COLO668 (cell line): Measurements from ENCODE around the gene LIAS.
"Not testable (repeated sequence)": the region's sequence is repeated elsewhere in the genome, so short reads cannot be mapped to it uniquely, and the experiment has no call there.

ENCODE experiments used
- DNase-seq: peaks from one replicate; lab custom pipeline; 2025; ENCODE audit not compliant: unreplicated experiment; lab: John Stamatoyannopoulos, UW

The LIAS gene

DNA sequence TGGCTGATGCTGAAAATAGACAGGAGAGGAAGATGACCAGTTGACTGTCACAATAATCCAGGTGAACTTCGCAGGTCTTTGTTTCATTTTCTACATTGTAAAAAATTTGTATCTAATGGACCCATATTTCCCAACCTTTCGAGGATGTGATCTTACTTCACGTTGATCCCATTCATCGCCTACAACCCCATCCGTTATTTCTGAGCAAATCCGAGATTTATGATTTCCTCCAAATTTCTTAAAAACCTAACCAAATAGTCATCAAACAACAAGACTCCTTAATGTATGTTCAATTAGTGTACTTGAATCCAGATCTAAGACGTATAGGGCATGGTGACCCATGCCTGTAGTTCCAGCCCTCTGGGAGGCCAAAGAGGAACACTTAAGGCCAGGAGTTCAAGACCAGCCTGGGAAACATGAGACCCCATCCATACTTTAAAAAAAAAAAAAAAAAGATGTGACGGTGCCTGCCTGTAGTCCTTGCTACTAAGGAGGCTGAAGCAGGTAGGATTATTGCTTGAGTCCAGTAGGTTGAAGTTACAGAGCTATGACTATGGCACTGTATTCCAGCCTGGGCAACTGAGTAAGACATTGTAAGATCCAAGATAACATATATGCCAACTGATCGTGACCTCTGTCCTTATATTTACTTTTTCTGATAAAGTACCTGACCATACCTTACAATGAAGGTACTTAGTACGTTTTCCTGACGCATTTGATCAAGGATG lies 5.8 kb upstream of the LIAS start:
- no peak for DNase-seq

DNA sequence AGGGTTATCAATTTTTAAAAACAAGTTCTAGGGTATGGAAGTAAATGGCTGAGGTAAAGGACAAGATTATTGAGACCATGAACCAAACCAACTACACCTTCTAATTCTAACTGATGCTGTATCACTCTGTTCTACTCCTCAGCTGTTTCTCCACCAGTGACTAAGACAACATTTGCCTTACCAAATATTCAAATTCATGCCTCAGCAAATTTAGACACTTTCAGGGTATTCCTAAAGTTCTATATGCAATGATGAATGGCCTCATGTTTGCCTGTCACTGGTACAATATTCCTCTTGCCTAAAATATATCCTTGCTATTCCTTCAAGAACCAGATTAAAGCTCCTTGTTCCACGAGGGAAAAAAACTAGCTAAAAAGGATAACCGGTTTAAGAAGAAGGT lies 5.1 kb upstream of the LIAS start:
- no peak for DNase-seq

DNA sequence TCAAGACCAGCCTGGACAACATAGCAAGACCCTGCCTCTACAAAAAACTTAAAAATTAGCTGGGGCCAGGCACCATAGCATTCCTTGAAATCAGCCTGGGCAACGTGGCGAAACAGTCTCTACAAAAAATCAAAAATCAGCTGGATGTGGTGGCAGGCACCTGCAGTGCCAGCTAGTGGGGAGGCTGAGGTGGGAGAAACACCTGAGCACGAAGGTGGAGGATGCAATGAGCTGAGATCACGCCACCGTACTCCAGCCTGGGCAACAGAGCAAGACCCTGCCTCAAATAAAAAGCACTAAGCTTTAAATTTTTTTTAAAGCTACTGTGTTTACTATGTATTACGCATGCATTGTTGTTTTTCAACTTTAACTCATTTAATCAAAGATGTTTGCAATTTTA lies 3.4 kb upstream of the LIAS start:
- DNase-seq = no peak

DNA sequence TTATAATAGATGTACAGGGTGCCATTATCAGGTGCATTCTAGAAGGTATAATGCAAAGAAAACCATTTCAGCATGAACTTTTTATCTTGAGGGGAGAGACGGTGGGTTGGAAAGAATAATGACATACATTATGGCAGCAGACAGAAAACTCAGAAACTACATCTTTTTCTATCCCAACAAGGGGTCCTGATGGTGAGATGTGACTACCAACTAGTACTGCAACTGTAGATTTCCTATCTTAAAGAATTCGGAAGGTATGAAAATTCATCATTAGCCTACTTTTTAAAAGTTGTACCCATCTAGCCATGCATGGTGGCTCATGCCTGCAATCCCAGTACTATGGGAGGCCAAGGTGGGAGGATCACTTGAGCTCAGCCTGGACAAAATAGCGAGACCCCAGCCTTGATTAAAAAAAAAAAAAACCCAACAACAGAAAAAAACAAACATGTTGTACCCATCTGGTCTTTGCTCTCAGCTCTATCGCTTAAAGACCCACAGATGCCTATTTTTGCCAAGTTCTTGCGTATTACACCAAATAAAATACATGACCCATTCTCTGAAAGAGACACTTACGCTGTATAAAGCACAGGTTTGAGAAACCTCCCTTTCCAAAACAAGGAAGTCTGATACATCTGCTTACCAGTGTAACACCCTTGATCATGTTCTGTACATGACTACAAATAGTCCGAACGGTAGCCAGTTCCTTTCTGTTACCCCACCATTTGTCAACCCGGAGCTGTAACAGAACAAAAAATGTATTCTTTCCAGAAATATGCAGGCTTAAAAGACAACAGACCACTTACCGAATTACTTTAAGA lies 1.7 kb upstream of the LIAS start:
- no peak for DNase-seq

DNA sequence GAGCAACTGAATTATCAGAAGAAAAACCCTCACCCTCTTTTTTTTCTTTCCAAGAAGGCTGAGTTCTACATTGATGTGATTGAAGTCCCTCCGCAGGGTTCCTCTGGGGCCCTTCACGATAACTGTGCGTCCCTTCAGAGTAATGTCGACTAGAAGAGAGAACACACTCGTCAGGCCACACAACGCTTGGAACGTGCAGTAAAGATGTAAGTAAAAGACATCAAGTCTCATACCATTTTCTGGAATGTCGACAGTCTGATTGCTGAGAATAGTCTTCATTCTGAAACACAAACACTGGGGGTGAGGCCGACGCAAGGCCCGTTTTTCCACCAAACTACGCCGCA lies 723 bp upstream of the LIAS start:
- not testable (repeated sequence) for DNase-seq

DNA sequence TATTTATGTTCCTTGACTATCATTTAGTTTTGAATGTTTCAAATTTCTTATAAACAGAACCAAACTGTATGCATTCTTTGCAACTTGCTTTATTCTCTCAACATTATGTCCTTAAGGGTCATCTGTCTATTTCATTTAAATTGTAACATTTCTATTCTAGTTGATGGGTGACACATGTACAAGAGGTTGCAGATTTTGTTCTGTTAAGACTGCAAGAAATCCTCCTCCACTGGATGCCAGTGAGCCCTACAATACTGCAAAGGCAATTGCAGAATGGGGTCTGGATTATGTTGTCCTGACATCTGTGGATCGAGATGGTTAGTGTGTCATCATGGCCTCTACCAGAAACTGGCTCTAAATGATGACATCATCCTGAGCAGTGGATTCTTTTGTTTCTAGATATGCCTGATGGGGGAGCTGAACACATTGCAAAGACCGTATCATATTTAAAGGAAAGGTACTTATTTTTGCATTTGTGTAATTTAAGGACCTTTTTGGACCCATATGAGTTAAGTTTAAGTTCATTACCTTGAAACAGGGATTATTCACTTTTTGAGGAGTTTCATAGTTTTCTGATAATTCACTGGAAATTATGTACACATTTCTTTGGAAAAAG lies 6.1 kb downstream of the LIAS start:
- DNase-seq = no peak

DNA sequence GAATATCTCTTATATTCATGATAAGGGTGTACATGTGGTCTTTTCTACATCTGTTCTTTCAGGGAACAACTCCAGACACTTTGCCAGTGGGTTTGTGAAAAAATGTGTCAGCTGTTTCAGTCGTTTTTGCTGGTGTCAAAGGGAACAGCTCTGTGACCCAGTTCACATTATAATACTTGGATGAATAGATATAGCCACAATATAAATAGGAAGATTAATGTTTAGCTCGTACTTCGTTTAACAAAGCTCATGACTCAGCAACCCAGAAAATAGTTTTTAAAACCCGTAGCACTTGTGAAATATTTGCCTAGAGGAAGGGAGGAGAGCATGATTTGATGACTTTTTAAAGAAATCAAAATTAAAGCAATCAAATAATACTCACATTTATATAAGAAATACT lies 7.9 kb downstream of the LIAS start:
- DNase-seq = no peak

DNA sequence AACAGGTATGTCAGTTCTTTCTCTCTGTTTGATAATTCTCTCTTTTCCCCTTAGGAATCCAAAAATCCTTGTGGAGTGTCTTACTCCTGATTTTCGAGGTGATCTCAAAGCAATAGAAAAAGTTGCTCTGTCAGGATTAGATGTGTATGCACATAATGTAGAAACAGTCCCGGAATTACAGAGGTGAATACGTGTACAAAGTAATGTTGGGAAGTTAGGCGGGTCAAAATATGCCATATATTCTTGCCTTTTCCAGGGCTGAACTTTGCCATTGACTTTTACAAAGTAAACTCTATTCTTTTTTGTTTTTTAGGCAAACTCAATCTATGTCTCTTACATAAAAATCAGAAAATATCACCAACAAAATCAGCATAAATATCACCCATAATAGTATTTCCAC lies 8.6 kb downstream of the LIAS start:
- no peak for DNase-seq

DNA sequence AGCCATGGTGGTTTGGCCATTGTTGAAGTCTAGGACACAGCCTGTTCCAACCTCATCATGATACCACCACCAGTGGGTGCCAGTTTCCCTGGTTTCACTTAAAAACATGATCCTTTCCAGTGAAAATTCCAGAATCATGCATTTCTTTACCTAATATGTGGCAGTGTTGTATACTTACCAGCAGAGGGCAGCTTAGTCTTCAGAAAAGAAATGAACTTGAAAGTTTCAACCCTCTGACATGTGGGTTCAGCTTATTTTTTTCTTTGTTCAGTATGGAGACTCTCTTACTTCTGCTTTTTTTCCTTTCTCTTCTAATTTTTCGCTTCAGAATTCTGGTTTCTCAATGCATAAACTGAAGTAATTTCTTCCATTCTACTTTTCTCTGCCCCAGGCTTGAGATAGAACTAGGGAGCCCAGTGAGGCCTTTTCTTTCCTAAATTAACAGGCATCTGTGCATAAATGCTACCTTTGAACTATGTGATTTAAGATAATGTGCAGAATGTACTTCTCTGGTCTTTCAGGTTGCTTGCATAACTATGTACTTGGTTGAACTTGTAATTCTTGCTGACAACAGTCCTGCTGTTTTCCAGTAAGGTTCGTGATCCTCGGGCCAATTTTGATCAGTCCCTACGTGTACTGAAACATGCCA lies 10.7 kb downstream of the LIAS start:
- no peak for DNase-seq

DNA sequence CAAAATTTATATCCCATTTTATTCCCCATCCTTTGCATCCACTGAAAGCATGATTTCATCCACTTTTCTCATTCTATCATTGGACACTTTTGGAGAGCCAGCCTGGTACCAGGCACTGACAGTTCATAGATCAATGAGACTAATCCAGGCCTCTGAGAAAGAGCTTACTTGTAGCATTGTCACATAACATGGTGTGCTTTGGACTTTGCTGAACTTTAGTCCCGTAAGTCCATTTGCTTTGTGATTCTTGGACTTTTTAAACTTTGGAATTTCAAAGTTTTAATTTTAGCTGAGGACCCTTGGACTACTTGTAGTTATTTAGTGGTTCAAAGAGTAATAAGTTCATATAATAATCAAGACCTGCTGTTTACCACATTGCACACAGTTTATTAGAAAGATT lies 11.5 kb downstream of the LIAS start:
- DNase-seq = no peak

DNA sequence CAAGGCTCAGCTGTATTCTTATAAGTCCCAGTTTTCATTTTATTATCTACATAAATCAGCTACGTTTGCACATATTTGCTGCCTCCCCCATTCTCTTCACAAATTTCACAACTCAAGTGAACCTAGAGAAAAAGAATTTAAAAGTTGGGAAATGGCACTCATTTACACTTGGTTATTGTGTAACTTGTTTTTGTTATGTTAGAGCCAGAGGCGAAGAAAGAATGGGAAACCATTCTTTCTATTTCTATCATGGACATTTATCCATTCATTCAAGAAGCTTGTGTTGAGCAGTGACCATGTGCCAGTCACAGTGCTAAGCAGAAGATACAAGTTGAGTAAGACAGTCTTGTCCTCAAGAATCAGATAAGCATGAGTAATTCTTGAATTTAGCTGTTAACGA lies 13.5 kb downstream of the LIAS start:
- DNase-seq = no peak

DNA sequence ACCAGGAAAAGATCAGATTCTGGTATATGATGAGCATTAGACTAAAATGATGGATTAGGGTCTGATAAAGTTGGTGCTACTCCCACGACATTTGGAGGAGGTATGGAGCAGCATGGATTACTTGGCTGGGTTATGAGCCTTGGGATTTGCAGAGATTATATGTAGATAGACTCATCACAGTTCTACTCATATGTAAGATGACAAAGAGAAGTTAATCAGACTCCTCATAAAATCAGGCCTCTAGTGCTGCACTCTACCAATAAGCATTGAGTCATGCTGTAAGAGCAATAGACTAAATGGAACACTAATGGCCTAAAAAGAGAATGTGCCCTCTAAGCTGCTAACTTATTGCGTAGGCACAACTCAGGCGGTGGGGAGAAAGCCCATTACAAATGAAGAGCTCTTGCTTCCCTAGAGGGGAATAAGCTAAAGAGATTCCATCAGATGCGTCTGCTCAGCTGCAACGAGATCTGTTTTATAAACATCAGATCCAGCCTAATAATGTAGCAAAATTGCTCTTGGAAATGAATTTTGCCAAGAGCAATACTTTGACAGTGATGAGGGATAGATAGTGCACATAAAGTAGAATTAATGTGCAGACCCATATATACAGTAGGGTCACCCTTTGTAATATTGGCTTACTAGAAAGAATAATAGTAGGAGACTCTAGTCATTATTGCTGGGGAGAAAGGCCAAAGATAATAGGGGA lies 17.5 kb downstream of the LIAS start:
- DNase-seq = no peak

DNA sequence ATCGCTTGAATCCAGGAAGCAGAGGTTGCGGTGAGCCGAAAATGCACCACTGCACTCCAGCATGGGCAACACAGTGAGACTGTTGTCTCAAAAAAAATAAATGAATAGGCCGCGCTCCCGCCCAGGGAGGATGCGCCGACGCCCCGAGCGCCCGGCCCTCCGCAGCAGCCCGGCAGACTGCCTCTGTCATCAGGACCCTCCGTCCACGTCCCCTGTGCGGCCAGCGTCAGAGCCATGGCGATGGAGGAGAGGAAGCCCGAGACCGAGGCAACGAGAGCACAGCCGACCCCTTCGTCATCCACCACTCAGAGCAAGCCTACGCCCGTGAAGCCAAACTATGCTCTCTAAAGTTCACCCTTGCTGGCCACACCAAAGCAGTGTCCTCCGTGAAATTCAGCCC lies 21.4 kb downstream of the LIAS start:
- DNase-seq = no peak

DNA sequence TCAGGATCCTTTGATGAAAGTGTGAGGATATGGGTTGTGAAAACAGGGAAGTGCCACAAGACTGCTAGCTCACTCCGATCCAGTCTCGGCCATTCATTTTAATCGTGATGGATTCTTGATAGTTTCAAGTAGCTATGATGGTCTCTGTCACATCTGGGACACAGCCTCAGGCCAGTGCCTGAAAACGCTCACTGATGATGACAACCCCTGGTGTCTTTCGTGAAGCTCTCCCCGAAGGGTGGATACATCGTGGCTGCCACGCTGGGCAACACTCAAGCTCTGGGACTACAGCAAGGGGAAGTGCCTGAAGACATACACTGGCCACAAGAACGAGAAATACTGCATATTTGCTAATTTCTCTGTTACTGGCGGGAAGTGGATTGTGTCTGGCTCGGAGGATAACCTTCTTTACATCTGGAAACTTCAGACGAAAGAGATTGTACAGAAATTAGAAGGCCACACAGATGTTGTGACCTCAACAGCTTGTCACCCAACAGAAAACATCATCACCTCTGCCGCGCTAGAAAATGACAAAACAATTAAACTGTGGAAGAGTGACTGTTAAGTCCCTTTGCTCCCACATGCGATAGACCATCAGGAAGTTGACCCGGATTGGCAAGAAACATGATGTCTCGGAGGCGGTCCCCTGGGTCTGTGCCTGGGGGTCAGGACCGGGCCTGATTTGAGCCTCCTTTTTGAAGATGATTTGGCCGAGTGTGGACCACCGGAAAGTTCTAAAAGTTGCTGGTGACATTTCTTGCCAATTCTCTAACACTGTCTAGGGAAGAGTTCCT lies 22.2 kb downstream of the LIAS start:
- no peak for DNase-seq

DNA sequence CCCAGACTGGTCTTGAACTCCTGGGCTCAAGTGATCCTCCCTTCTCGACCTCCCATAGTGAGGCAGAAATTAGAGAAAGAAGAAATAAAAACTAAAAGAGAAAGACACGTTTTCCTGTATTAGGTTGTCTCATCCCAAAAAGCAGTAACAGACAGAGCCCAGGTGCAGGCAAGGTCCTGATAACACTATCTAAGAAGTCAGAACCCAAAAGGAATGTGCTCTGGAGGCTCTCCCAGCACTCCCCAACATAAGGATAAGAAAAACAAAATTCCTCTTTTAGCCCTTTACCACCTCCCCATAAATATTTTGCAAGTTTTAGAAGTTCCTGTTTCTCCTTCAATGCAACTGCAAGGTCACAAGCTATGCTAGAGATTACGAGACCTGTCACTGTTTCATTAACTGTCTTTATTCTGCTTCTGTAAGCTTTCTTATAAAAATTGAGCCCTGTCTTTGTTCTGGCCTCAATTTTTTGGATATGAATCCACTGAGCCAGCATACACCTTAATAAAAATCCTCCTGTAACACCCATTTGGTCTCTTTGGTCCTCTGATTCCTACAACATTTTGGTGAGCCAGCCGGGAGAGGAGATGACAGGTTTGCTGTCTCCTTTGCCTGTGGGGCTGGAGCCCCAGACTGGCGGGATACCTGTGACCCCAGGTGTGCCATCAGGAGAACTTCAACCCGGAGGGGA lies 25.9 kb downstream of the LIAS start:
- DNase-seq = no peak

DNA sequence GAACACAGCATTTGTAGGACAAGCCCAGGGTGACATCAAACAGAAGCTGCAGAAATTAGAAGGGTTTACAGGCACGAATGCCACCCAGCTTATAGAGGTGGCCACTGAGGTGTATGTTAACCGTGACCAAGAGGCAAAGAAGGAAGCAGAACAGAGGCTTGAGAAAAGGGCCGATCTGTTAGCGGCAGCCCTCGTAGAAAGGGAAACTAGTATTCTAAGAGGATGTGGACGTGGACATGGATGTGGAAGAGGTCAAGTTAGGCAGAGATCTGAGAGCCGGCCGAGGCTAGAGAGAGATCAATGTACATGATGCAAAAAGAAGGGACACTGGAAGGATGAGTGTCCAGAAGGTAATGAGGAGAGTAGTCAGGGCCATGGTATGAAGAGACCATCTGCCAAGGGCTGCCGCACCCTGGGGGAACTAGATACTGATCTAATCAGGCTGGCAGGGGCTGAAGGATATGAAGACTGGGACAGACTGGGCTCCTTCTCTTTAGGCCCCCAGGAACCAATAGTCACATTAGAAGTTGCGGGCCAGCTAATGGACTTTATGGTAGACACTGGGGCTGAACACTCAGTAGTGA lies 27.5 kb downstream of the LIAS start:
- DNase-seq = no peak

DNA sequence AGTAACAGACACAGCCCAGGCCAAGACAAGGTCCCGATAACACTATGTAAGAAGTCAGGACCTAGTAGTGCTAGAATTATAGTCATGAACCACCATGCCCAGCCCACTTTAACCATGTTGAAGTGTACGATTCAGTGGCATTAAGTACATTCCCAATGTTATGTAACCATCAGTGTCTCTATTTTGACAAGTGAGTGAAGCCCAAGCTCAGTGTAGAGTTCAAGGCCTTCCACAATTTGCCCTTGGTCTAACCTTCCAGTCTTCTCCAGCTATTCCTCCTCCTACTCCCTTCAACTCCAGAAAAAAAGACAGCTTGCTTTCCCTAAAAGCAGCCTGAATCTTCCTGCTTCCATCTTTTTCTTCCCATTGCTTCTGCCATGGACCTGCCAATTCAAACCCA lies 31.5 kb downstream of the LIAS start:
- DNase-seq = no peak

DNA sequence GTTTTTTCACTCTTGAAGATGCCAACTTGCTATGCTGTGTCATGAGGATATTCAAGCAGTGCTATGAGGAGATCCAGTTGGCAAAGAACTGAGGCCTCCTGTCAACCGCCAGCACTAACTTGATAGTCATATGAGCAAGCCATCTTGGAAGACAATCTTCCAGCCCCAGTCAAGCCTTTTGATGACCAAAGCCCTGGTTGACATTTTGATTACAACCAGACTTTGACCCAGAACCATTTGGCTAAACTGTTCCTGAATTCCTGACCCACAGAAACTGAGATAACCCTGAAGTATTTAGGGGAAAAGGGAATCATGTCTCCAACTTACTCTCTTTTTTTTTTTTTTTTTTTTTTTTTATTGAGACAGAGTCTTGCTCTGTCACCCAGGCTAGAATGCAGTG lies 35.5 kb downstream of the LIAS start:
- no peak for DNase-seq

DNA sequence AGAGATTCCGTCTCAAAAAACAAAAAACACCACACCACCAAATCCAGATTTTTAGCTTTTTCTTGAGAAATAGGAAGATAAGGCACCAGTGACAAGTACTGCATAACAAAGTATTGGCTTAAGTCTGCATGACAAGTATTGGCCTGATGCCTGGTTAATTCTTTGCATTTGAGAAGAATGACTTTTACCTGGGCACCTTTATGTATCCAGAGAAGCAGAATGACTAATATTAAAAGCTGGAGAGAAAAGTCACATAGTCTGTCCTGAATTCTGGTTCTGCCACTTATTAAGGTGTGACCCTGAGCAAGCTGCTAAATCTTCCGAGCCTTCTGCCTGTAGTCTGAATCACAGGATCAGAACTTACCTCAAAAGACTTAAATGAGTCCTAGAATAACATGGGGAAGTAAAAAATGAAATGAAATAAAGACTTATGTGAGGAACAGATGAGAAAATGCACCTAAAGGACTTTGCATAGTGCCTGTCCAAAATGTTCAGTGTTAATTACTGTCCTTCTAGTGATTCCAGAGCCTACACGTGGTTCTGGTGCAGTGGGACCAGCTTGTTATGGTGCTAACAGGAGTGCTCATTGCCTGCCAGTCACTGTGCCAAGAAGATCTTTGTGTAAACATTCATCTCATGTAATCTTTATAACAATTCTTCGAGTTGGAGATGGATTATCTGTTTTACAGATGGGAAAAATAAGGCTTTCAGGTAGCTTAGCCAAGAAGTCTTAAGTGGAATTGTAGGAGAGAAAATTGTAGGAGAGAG lies 36.8 kb downstream of the LIAS start:
- no peak for DNase-seq
